Neural cell (in vitro differentiated cells): Measurements from ENCODE around the gene NDUFS2.
A peak's percentile ranks its signal among the peaks of the same experiment; 100 is the strongest.

ENCODE experiments used
- EP300 ChIP-seq: fragments of 450-650 bp; conservative IDR thresholded peaks from 2 replicates; pipeline ENCODE4 v1.6.1; 2014; ENCODE audit warnings: antibody characterized with exemption, mild to moderate bottlenecking, moderate library complexity; ENCODE audit not compliant: poor library complexity, severe bottlenecking
- EZH2 ChIP-seq: fragments of 200-600, 300-800 bp; shearing (Covaris generic), sonication (generic); IDR thresholded peaks from 2 replicates; pipeline ENCODE4 v1.6.1; 2014; ENCODE audit warnings: antibody characterized with exemption, low read length, borderline replicate concordance, mild to moderate bottlenecking; ENCODE audit not compliant: insufficient read depth, poor library complexity, severe bottlenecking
- MXI1 ChIP-seq: fragments of 450-650 bp; conservative IDR thresholded peaks from 2 replicates; pipeline ENCODE4 v1.6.1; 2014; ENCODE audit warnings: antibody characterized with exemption, mild to moderate bottlenecking; ENCODE audit not compliant: poor library complexity, severe bottlenecking
- POLR2AphosphoS5 ChIP-seq: IDR thresholded peaks from 2 replicates; pipeline ENCODE4 v1.6.1; 2012
- RAD21 ChIP-seq: fragments of 450-650 bp; conservative IDR thresholded peaks from 2 replicates; pipeline ENCODE4 v1.6.1; 2014; ENCODE audit warnings: antibody characterized with exemption, mild to moderate bottlenecking, moderate library complexity
- SMC3 ChIP-seq: fragments of 450-650 bp; conservative IDR thresholded peaks from 2 replicates; pipeline ENCODE4 v1.6.1; 2014; ENCODE audit warnings: antibody characterized with exemption, mild to moderate bottlenecking, moderate library complexity; ENCODE audit not compliant: poor library complexity
- TAF1 ChIP-seq: IDR thresholded peaks from 2 replicates; pipeline ENCODE4 v1.6.1; 2012; ENCODE audit warnings: low read depth
- TF ChIP-seq, protein P1 (sequence below): IDR thresholded peaks from 2 replicates; pipeline ENCODE4 v1.6.1; 2012; ENCODE audit warnings: borderline replicate concordance
- TF ChIP-seq, protein P2 (sequence below): fragments of 450-650 bp; IDR thresholded peaks from 2 replicates; pipeline ENCODE4 v1.5.1; 2014; ENCODE audit warnings: antibody characterized with exemption, mild to moderate bottlenecking, moderate library complexity; ENCODE audit not compliant: poor library complexity, severe bottlenecking

DNA sequence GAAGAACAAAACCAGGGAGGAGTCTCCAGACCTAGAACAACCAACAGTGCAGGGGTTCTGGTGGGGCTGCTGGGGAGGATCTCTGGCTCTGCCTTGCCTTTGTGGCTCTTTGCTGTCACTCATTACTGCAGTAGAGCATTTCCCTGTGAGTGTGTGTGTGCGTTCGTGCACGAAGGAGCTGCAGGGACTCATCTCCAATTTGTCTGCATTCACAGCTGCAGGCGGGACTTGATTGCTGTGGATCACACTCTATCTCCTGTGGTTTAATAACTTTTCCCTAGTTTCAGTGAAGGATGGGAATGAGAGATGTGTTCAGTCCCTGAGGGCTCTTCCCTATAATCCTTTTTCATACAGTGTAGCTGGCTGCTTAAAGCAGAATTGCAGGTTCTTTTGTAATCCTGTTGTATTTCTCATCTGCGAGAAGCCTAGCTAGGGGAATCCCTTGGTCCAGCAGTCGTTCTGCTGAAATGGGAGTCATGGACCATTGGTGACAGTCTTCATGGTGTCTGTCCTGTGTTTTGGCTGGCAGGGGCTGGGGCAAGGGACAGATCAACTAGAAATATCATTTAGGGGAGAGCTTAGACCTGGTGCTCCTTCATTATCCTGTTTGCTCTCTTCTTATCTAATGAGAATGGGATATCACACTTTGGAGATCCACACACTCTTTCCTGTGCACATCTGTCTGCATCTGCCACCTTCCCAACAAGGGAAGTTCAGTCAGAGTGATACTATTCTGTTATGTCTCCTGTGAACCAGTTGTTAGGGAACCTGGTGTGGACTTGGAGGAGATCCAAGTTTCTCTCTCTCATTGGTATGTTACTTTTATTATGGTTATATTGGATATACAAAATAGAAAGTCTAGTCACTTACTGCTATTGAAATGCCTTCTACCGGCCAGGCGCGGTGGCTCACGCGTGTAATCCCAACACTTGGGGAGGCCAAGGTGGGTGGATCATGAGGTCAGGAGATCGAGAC lies 59.4 kb downstream of the NDUFS2 start:
- TF ChIP-seq, protein P1, sequence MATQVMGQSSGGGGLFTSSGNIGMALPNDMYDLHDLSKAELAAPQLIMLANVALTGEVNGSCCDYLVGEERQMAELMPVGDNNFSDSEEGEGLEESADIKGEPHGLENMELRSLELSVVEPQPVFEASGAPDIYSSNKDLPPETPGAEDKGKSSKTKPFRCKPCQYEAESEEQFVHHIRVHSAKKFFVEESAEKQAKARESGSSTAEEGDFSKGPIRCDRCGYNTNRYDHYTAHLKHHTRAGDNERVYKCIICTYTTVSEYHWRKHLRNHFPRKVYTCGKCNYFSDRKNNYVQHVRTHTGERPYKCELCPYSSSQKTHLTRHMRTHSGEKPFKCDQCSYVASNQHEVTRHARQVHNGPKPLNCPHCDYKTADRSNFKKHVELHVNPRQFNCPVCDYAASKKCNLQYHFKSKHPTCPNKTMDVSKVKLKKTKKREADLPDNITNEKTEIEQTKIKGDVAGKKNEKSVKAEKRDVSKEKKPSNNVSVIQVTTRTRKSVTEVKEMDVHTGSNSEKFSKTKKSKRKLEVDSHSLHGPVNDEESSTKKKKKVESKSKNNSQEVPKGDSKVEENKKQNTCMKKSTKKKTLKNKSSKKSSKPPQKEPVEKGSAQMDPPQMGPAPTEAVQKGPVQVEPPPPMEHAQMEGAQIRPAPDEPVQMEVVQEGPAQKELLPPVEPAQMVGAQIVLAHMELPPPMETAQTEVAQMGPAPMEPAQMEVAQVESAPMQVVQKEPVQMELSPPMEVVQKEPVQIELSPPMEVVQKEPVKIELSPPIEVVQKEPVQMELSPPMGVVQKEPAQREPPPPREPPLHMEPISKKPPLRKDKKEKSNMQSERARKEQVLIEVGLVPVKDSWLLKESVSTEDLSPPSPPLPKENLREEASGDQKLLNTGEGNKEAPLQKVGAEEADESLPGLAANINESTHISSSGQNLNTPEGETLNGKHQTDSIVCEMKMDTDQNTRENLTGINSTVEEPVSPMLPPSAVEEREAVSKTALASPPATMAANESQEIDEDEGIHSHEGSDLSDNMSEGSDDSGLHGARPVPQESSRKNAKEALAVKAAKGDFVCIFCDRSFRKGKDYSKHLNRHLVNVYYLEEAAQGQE, result peak; percentile 84
- TF ChIP-seq, protein P2, sequence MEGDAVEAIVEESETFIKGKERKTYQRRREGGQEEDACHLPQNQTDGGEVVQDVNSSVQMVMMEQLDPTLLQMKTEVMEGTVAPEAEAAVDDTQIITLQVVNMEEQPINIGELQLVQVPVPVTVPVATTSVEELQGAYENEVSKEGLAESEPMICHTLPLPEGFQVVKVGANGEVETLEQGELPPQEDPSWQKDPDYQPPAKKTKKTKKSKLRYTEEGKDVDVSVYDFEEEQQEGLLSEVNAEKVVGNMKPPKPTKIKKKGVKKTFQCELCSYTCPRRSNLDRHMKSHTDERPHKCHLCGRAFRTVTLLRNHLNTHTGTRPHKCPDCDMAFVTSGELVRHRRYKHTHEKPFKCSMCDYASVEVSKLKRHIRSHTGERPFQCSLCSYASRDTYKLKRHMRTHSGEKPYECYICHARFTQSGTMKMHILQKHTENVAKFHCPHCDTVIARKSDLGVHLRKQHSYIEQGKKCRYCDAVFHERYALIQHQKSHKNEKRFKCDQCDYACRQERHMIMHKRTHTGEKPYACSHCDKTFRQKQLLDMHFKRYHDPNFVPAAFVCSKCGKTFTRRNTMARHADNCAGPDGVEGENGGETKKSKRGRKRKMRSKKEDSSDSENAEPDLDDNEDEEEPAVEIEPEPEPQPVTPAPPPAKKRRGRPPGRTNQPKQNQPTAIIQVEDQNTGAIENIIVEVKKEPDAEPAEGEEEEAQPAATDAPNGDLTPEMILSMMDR, result no peak
- TF ChIP-seq TAF1 (no peak), EZH2 (no peak), SMC3 (no peak), EP300 (peak; percentile 32), RAD21 (no peak), MXI1 (no peak), POLR2AphosphoS5 (peak; percentile 73)
